CMK (cell line): ENCODE data around the gene SETDB2.
"Not testable (repeated sequence)": the region's sequence is repeated elsewhere in the genome, so short reads cannot be mapped to it uniquely, and the experiment has no call there.

Source experiments
- DNase-seq: peaks from one replicate; pipeline ENCODE4 v3.0.0-alpha.2; 2010; ENCODE audit warnings: low read depth

SETDB2 gene

DNA sequence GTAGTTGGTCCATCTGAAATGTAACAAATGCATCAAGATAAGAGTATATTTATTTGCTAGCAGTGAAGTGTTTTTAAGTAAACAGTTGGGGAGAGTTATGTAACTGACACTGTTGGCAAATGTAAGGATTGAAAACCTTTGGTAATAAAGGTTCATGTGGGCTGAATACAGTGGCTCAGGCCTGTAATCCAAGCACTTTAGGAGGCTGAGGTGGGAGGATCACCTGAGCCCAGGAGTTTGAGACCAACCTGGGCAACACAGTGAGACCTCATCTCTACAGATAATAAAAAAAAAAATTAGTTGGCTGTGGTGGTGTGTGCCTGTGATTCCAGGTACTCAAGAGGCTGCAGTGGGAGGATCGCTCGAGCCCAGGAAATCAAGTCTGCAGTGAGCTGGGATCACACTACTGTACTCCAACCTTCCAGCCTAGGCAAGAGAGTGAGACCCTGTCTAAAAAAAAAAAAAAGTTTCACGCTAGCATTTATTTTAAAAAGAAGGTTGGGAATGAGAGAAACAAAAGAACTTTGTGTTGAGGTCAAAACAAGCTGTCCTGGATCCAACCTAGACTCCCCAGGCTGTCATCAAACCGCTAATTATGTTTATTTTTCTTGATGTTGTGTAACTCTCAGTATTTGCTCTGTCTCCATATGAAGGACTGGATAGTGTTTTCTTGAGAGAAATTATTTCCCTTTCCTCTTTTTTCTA lies 20.7 kb downstream of the SETDB2 start:
- DNase-seq: no peak

DNA sequence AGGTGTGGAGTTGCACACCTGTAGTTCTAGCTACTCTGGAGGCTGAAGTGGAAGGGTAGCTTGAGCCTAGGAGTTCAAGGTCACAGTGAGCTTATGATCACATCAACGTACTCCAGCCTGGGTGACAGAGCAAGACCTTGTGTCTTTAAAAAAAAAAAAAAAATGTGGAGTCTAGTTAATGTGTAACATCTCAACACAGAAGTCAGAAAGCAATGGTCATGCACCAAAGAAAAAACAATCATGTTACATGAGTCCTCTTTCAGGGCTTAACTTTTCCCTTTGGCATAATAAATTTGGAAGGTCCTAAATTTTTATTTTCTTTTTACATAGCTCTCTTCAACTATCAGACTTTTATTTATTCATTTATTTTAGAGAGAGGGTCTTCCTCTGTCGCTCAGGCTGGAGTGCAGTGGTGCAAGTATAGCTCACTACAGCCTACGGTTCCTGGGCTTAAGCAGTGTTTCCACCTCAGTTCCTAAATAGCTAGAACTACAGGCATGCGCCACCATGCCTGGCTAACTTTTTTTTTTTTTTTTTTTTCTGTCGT lies 22.3 kb downstream of the SETDB2 start:
- no peak for DNase-seq

DNA sequence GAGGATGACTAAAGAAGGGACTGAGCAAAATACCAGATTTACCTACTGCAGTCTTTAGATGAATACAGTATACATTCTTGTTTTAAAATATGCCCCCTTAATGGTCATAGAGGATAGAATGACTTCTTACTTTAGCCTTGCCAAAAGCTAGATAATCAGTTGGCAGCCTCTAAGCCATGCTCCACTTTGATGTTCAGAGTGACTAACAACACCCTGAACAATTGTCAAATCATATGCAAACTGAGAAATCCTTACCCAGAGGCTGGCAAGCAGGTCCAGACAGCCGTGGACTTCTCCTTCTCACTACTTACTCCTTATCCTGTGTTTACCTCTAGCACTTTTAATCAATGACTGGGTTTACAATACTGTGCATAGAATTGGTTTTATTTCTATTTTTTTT lies 28.1 kb downstream of the SETDB2 start:
- DNase-seq: no peak

- no peak for DNase-seq
Observed at GRCh38 chr13:49476529-49476928, 32.5 kb downstream of the SETDB2 start.

- no peak for DNase-seq
Observed at GRCh38 chr13:49481788-49482187, 37.7 kb downstream of the SETDB2 start.

GRCh38 chr13:49488563-49488962 lies 44.5 kb downstream of the SETDB2 start:
- DNase-seq: no peak

- no peak for DNase-seq
Observed at GRCh38 chr13:49494645-49495044, 50.6 kb downstream of the SETDB2 start.

GRCh38 chr13:49495783-49496762 lies 52.0 kb downstream of the SETDB2 start, which contains the start of gene PHF11:
PHF11 (plus strand) TSS chr13:49495953; CDS start chr13:49496002, 49 bp downstream.
- peak; percentile 62 for DNase-seq

DNA sequence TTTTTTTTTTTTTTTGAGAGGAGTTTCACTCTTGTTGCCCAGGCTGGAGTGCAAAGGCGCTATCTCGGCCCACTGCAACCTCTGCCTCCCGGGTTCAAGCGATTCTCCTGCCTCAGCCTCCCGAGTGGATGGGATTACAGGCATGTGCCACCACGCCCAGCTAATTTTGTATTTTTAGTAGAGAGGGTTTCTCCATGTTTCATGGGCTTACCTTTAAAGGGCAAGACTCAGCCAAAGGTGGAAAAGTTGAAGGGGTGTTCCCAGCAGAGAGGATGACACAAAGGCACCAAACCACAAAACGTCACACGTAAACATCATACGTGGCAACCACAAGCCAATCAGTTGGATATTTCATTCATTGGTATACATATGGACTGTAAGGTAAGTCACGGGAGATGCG lies 52.8 kb downstream of the SETDB2 start:
- not testable (repeated sequence) for DNase-seq

GRCh38 chr13:49497272-49497671 lies 53.2 kb downstream of the SETDB2 start:
- no peak for DNase-seq

GRCh38 chr13:49498206-49498605 lies 54.1 kb downstream of the SETDB2 start:
- DNase-seq: no peak

GRCh38 chr13:49499889-49500660 lies 56.0 kb downstream of the SETDB2 start:
- no peak for DNase-seq

GRCh38 chr13:49502954-49503353 lies 58.9 kb downstream of the SETDB2 start:
- no peak for DNase-seq

GRCh38 chr13:49503951-49504350 lies 59.9 kb downstream of the SETDB2 start:
- no peak for DNase-seq

DNA sequence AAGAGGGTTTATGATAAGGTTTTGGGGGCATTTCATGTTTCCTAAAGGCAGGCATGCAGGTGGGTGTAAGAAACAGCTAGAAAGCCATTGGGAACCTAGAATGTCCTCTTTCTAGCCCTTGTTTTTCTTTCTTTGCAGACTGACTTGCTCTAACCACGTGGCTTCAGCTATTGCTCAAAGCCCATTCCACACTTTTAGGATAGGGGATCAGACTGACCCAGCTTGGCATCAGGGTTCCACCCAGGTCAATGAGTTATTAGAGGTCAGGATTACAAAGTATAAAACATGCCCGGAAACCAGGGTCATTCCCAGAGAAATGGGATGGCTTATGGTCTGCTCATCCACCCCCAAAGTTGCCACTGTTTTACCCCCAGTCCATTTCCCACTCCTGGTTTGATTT lies 68.5 kb downstream of the SETDB2 start:
- DNase-seq: no peak

GRCh38 chr13:49516467-49516866 lies 72.4 kb downstream of the SETDB2 start:
- DNase-seq: no peak

GRCh38 chr13:49517461-49517860 lies 73.4 kb downstream of the SETDB2 start:
- no peak for DNase-seq

GRCh38 chr13:49521224-49521623 lies 77.2 kb downstream of the SETDB2 start:
- DNase-seq: no peak

DNA sequence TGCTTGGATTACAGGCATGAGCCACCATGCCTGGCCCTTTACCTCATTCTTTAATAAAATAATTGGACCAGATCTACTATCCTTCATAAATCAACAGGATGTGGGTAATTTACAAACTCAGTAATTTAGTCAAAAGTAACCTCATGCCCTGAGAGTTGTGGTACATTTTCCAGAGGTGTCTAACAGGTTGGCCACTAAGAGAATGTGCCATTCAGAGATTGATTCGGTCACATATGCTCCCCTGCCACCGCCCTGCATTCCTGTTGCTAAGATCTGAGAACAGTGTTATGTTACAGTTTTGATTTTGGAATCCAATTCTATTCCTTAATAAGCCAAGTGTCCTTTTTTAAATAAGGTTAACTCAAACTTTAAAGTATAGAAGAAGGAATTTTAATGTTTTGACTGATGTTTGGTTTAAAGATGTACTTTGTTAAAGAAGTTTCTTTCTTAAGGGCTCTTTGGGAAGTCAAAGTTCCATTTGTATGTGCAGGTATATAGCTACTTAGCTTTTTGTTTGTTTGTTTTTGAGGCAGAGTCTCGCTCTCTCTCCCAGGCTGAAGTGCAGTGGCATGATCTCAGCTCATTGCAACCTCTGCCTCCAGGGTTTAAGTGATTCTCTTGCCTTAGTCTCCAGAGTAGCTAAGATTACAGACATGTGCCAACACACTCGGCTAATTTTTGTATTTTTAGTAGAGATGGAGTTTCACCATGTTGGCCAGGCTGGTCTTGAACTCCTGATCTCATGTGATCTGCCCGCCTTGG lies 80.8 kb downstream of the SETDB2 start:
- no peak for DNase-seq

DNA sequence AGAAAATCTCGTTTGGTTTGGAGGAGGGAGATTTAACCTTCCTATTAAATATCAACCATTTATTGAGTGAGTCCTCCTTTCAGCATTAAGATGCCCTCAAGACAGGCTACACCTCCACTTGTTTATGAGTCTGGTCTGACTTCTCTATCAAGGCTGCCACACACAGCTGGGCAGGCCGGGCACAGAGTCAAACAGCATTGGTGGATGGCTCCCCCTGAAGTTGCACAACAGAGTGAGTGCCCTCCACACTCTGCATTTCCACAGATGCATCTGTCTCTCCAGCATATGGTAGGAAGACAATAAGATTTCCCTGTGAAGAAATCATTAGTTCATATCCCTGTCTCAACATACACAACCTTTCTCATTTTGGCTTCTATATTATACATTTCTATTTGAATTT lies 83.0 kb downstream of the SETDB2 start:
- no peak for DNase-seq

DNA sequence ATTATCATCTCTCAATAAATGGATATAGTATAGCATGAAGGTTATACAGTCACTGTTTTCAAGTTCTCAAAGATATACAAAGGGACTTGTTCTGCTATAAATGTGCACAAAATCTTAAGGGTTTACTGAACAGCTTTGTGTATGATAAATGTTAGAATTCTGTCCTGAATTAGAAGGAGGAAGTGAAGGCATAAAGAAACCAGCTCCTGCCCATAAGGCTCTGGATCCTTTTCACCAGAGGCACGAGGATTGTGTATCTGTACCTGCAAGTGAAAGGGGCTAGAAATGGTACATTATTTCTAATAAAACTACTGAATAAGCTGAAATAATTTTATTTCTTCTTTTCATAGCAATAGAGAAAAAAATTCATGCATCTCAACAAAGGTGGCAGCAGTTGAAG lies 84.1 kb downstream of the SETDB2 start:
- no peak for DNase-seq
